Heart left ventricle (tissue), 16 donors: Measurements from ENCODE around the gene MYLK3. TPM values are rescaled to one million over a fixed set of nuclear protein-coding genes. Genes with fewer than 3 reads are reported as not detected.
A peak's percentile ranks its signal among the peaks of the same experiment; 100 is the strongest.
"Not testable (repeated sequence)": the region's sequence is repeated elsewhere in the genome, so short reads cannot be mapped to it uniquely, and the experiment has no call there.

Source experiments
- ATAC-seq, 4 donors: fragments of 200-7000 bp; cut with Tn5 transposase; one replicate each; pipeline ENCODE4 v1.9.1; 2020 to 2022; ENCODE audit warnings: moderate library complexity in 4 of 4, mild to moderate bottlenecking in 3 of 4, moderate number of reproducible peaks in 1 of 4
- DNase-seq, 5 donors: peaks; one replicate each; pipeline ENCODE4 v3.0.0-alpha.2; 2020
- H3K27ac ChIP-seq, 12 donors: fragments of 200-600 bp; sonication (generic) in 4 of 12; one replicate each; pipeline versions ENCODE4 v1.5.0 to v1.8.0; 2016 to 2022; ENCODE audit warnings: mild to moderate bottlenecking in 2 of 12
- H3K27me3 ChIP-seq, 9 donors: fragments of 200-600 bp; sonication (generic) in 2 of 9; one replicate each; pipeline versions ENCODE4 v1.5.1 to v1.8.0; 2016 to 2022; ENCODE audit warnings: mild to moderate bottlenecking in 3 of 9
- H3K36me3 ChIP-seq, 9 donors: fragments of 200-600 bp; sonication (generic) in 2 of 9; one replicate each; pipeline versions ENCODE4 v1.5.0 to v1.8.0; 2018 to 2022; ENCODE audit warnings: mild to moderate bottlenecking in 2 of 9
- H3K4me1 ChIP-seq, 12 donors: fragments of 200-600 bp; sonication (generic) in 4 of 12; one replicate each; pipeline versions ENCODE4 v1.5.0 to v1.8.0; 2016 to 2022; ENCODE audit warnings: mild to moderate bottlenecking in 3 of 12
- H3K4me3 ChIP-seq, 12 donors: fragments of 200-600 bp; sonication (generic) in 4 of 12; one replicate each; pipeline versions ENCODE4 v1.5.0 to v1.8.0; 2017 to 2022; ENCODE audit warnings: mild to moderate bottlenecking in 9 of 12, moderate library complexity in 4 of 12
- H3K9me3 ChIP-seq, 12 donors: fragments of 200-600 bp; sonication (generic) in 4 of 12; one replicate each; pipeline versions ENCODE4 v1.5.0 to v1.8.0; 2016 to 2022; ENCODE audit warnings: mild to moderate bottlenecking in 1 of 12
- CTCF ChIP-seq, 12 donors: fragments of 200-600 bp; sonication (generic) in 4 of 12; IDR thresholded peaks; one replicate each; pipeline versions ENCODE4 v1.5.0 to v1.8.0; 2018 to 2022; ENCODE audit warnings: antibody characterized with exemption in 12 of 12, mild to moderate bottlenecking in 5 of 12
- POLR2A ChIP-seq, 2 donors: fragments of 450-650 bp; IDR thresholded peaks; one replicate each; pipeline ENCODE4 v1.6.1; 2017; ENCODE audit warnings: antibody characterized with exemption in 2 of 2, mild to moderate bottlenecking in 2 of 2, moderate library complexity in 2 of 2
- WGBS, 4 donors: extraction: QIAGEN DNeasy Blood & Tissue Kit in 2 of 4; methylation state at CpG; one replicate each; pipeline versions ENCODE4 v1.1.5 to v1.1.7; 2013 to 2018; 5-methylcytosine and 5-hydroxymethylcytosine counted together
- intact Hi-C, 10 donors: fragments of 100-400 bp; cut with DNase I; formaldehyde crosslinking; loops; one replicate each; pipeline versions ENCODE4 v1.11.1 to v1.14.2; 2022
- polyA plus RNA-seq, 2 donors: library from polyadenylated mRNA; stranded (reverse); fragments of 200-250 nt; gene quantifications; one replicate each; pipeline ENCODE4 v1.2.3, GENCODE V29; 2013
- total RNA-seq, 9 donors: library from RNA; depleted of rRNA in 2 of 9; stranded (reverse); fragments of >200 nt in 2 of 9; fragmentation: NEBNext Ultra II Directional in 3 of 9; extraction: Animal tissue kit (Norgen Biotek cat#: 25700) in 3 of 9; gene quantifications; one replicate each; pipeline versions ENCODE4 v1.1.0 to v1.2.4, GENCODE V29; 2016 to 2023
- donor health status: ischemic (EF 13 %, LVEDD 7.1; RV severe dilation, severe dysfunction).
- donor health status: healthy with polysubstance abuse.
- donor health status: DM: no; HTN: yes; CAD: no.
- donor health status: DM: no; HTN: no; CAD: no.
- donor health status: ischemic (EF 25% LVEDD 6.9; RV normal size, moderate dysfunction).
- donor health status: ischemic (EF 25% LVEDD 5.7; RV mildly dilated, moderate dysfunction).
- donor health status: healthy.
- donor health status: DM: yes; HTN: yes; CAD: no.
- donor health status: ischemic (EF 35%, LVEDD 5.7; RV mildly dilated, moderate dysfunction).
- donor health status: nonischemic (EF 11% LVEDD 7.7; RV severe dilation, severe dysfunction).
- donor health status: DM: yes; HTN: yes; CAD: no.
- donor health status: PGD.
- donor health status: ischemic (EF 29% LVEDD 5.4; RV normal size, mild dysfunction).
- donor health status: nonischemic (EF 23%, LVEDD 6.1; RV moderate dilation, normal function).

Gene MYLK3
- total and polyA plus RNA-seq, 11 donors: 76.4 to 374 (median 231) TPM

GRCh38 chr16:46688101-46688653 is 60.0 kb downstream of the MYLK3 start:
- no peaks in the 10 kb centered on the region for H3K27me3 ChIP-seq
- TF ChIP-seq POLR2A (IDR thresholded peaks at IDR 0.05) (no peak), CTCF (IDR thresholded peaks at IDR 0.05) (peak in 1 of 12 donors; percentile 14)
- intact Hi-C loops: loop anchor here in 6 of 10 donors (5.0 to 10.0 kb wide), 5 partner anchors 99 to 207 kb away; partner anchors contain the start of gene C16orf87 (in 1 of the 6)
- ATAC-seq (no peak), DNase-seq (peak in 3 of 5 donors; percentile 32 to 52 (median 34))
- no peaks in the 10 kb centered on the region for H3K9me3 ChIP-seq
- WGBS, 4 donors: 3 to 8% (median 6%) methylated on average over 14 of the region's 14 CpGs
- peak overlapping the region; percentile 70 to 98 (median 92) for H3K27ac ChIP-seq
- peak overlapping the region; percentile 52 to 97 (median 87) for H3K4me3 ChIP-seq
- H3K36me3 ChIP-seq: peaks cover 0 to under 1% (median 0%) of the 10 kb centered on the region in 9 donors
- H3K4me1 ChIP-seq: peaks cover 0 to 65% (median 31%) of the 10 kb centered on the region in 12 donors

GRCh38 chr16:46687486-46687885 is 60.7 kb downstream of the MYLK3 start:
- Histone ChIP-seq H3K27me3 (no peaks in the 10 kb centered on the region), H3K4me1 (peaks cover 0 to 68% (median 31%) of the 10 kb centered on the region in 12 donors), H3K4me3 (peak overlapping the region in 9 of 12 donors; percentile 73 to 97 (median 89)), H3K9me3 (no peaks in the 10 kb centered on the region), H3K27ac (peak overlapping the region in 1 of 12 donors; percentile 92), H3K36me3 (peaks cover 0 to 7% (median 3%) of the 10 kb centered on the region in 9 donors)
- no peak for ATAC-seq
- intact Hi-C loops: loop anchor here in 7 of 10 donors (2.0 to 10.0 kb wide), 7 partner anchors 100 to 285 kb away; partner anchors contain the start of genes C16orf87 (in 1 of the 7) and DNAJA2 (in 1 of the 7)
- 64 to 72% (median 67%) methylated on average over 9 of the region's 9 CpGs for WGBS, 4 donors
- TF ChIP-seq CTCF (IDR thresholded peaks at IDR 0.05): no peak
- no peak for TF ChIP-seq POLR2A (IDR thresholded peaks at IDR 0.05)
- no peak for DNase-seq

- intact Hi-C loops: loop anchor here in 7 of 10 donors (2.0 to 10.0 kb wide), 7 partner anchors 100 to 286 kb away; partner anchors contain the start of genes C16orf87 (in 1 of the 7) and DNAJA2 (in 1 of the 7)
- H3K27ac ChIP-seq: no peak overlapping the region
- DNase-seq (no peak), ATAC-seq (no peak)
- TF ChIP-seq CTCF (IDR thresholded peaks at IDR 0.05) (no peak), POLR2A (IDR thresholded peaks at IDR 0.05) (no peak)
- no peaks in the 10 kb centered on the region for H3K9me3 ChIP-seq
- peak overlapping the region in 6 of 12 donors; percentile 73 to 97 (median 89) for H3K4me3 ChIP-seq
- peaks cover 0 to 70% (median 31%) of the 10 kb centered on the region in 12 donors for H3K4me1 ChIP-seq
- H3K36me3 ChIP-seq: peaks cover 0 to 12% (median 7%) of the 10 kb centered on the region in 9 donors
- no peaks in the 10 kb centered on the region for H3K27me3 ChIP-seq
- whole genome bisulfite sequencing, 4 donors: 42 to 48% (median 47%) methylated on average over 5 of the region's 5 CpGs
Observed at GRCh38 chr16:46686815-46687473, 61.2 kb downstream of the MYLK3 start.

GRCh38 chr16:46681867-46682266 is 66.3 kb downstream of the MYLK3 start:
- Histone ChIP-seq H3K4me1 (peaks cover 0 to 39% (median 10%) of the 10 kb centered on the region in 12 donors), H3K36me3 (peaks cover 0 to 61% (median 52%) of the 10 kb centered on the region in 9 donors)
- WGBS, 4 donors: 70 to 75% (median 71%) methylated on average over 2 of the region's 2 CpGs
- not testable (repeated sequence) for ATAC-seq, H3K4me3 ChIP-seq, H3K9me3 ChIP-seq, H3K27me3 ChIP-seq, DNase-seq, H3K27ac ChIP-seq
- intact Hi-C loops: loop anchor here in 1 of 10 donors (10.0 kb wide), 1 partner anchor 213 kb away; no protein-coding TSS in a partner anchor

GRCh38 chr16:46677943-46678342 is 70.2 kb downstream of the MYLK3 start:
- H3K27me3 ChIP-seq, H3K9me3 ChIP-seq, H3K4me1 ChIP-seq, ATAC-seq, H3K4me3 ChIP-seq, H3K27ac ChIP-seq, DNase-seq: not testable (repeated sequence)
- H3K36me3 ChIP-seq: peaks cover 0 to 99% (median 89%) of the 10 kb centered on the region in 9 donors
- intact Hi-C loops: loop anchor here in 3 of 10 donors (5.0 to 10.0 kb wide), 4 partner anchors 124 to 287 kb away; no protein-coding TSS in a partner anchor
- 92 to 100% (median 96%) methylated on average over 1 of the region's 1 CpG for WGBS, 4 donors
